Measurements from ENCODE around the gene PHACTR2. TPM values are rescaled to one million over a fixed set of nuclear protein-coding genes. Genes with fewer than 3 reads are reported as not detected.

Gene PHACTR2
- total and polyA plus RNA-seq, 2 of the 13 experiments (the other 11 are each of a cell fraction or from before 2014, with no cell fraction given) = 11.3 to 28.2 TPM

GRCh38 chr6:143675946-143676345 lies 1.8 kb upstream of the PHACTR2 start:
- POLR2A ChIA-PET = interaction anchor here (1.4 to 2.6 kb wide), 3 partner anchors 13 to 167 kb away, joined by 4 to 10 read pairs (median 4); partner anchors contain the start of gene LTV1
- CTCF ChIA-PET (ENCODE audit: low intra/inter-chr PET ratio, low total read pairs) = no interaction called here
- H3K4me3 ChIP-seq (replicated peaks in 1 of 3; ENCODE audit: insufficient read depth in 1 of 3, low read depth in 2 of 3, low read length in 3 of 3) = no peak overlapping the region
- H4K20me1 ChIP-seq (ENCODE audit: insufficient read depth, low read length) = no peaks in the 10 kb centered on the region
- no peak overlapping the region for H3K9ac ChIP-seq (ENCODE audit: insufficient read depth, low read depth, low read length)
- DNase-seq (ENCODE audit: low spot score) = peak; percentile 46
- H3K27me3 ChIP-seq (ENCODE audit: control insufficient read depth in 1 of 2, insufficient read depth in 2 of 2, low read length in 2 of 2) = no peaks in the 10 kb centered on the region
- H2AFZ ChIP-seq (ENCODE audit: low read length) = no peak overlapping the region
- H3K27ac ChIP-seq (ENCODE audit: extremely low read length, insufficient read depth, low read length) = no peak overlapping the region
- BruUV-seq (replicated peaks) = no TSS peak
- TF ChIP-seq ZNF142 (CRISPR knock-in tag; IDR thresholded peaks at IDR 0.05) (no peak), CEBPG (CRISPR knock-in tag; IDR thresholded peaks at IDR 0.05) (0 out of 2 replicates have a peak, but pooled peaks have one; percentile 35)
- intact Hi-C loops (cut with micrococcal nuclease; ENCODE audit: unreplicated experiment) = loop anchor here (5.0 kb wide), 1 partner anchor 166 kb away; the partner anchor contains the start of gene LTV1
- in situ Hi-C loops (cut with HindIII; ENCODE audit: extremely low pct_ligation_motif_present, low pct_unique_long_range_greater_than_20kb) = loop anchor here (5.0 kb wide), 1 partner anchor 166 kb away; the partner anchor contains the start of gene LTV1
- H3K4me2 ChIP-seq (ENCODE audit: low read depth, low read length) = peak overlapping the region; percentile 28
- H3K36me3 ChIP-seq (replicated peaks in 1 of 2; ENCODE audit: control insufficient read depth in 1 of 2, insufficient read depth in 2 of 2, low read length in 2 of 2) = no peaks in the 10 kb centered on the region
- WGBS (ENCODE audit: low lambda C conversion rate) = 35% methylated on average over 1 of the region's 1 CpG
- no peak for ATAC-seq
- H3K9me3 ChIP-seq (ENCODE audit: low read length) = no peaks in the 10 kb centered on the region
- peaks cover 69% of the 10 kb centered on the region for H3K4me1 ChIP-seq (ENCODE audit: insufficient read depth, low read length)
- peaks cover 27% of the 10 kb centered on the region for H3K79me2 ChIP-seq (ENCODE audit: insufficient read depth, low read length)
- no peak for FAIRE-seq

Data from HepG2 (cell line).